Skin epidermis (tissue), 12 donors: ENCODE measurements around the gene TRIM73.
A peak's percentile ranks its signal among the peaks of the same experiment; 100 is the strongest.
"Not testable (repeated sequence)": the region's sequence is repeated elsewhere in the genome, so short reads cannot be mapped to it uniquely, and the experiment has no call there.

ENCODE experiments used
- H3K27ac ChIP-seq, 21 experiments: fragments of 200-600 bp; sonication (generic) in 11 of 21; one replicate each; pipeline ENCODE4 v1.5.0; 2020; ENCODE audit warnings: mild to moderate bottlenecking in 3 of 21, inconsistent platforms in 2 of 21, moderate library complexity in 2 of 21
- H3K4me3 ChIP-seq, 7 experiments: fragments of 200-600 bp; sonication (generic) in 2 of 7; one replicate each; pipeline ENCODE4 v1.5.0; 2020; ENCODE audit warnings: inconsistent platforms in 2 of 7, mild to moderate bottlenecking in 2 of 7, moderate library complexity in 1 of 7

TRIM73 gene

DNA sequence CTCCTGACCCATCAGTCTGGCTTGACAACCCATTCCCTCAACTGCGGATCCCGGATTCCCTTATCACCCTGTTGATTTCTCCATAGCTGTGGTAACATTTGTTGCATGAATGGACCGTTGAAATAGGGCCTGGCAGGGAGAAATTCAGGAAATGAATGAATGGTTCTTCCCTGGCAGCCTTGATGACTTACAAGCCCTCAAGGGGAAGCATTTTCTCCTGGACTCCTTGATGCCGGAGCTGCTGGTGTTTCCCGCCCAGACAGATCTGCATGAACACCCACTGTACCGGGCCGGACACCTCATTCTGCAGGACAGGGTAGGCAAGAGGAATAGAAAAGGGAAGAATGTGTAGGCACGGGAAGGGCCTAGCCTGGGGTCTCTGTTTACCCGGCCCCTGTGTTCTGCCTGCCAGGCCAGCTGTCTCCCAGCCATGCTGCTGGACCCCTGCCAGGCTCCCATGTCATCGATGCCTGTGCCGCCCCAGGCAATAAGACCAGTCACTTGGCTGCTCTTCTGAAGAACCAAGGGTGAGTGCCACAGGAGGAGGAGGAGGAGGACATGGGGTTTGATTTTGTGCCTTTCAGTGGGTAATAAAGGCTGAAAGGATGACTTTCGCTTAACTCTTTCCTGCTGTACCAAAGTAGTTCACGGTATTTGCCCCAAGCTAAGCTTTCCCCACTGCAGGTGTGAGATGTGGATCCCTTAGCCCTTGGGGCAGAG lies 19.4 kb downstream of the TRIM73 start:
- H3K27ac ChIP-seq, H3K4me3 ChIP-seq: not testable (repeated sequence)

DNA sequence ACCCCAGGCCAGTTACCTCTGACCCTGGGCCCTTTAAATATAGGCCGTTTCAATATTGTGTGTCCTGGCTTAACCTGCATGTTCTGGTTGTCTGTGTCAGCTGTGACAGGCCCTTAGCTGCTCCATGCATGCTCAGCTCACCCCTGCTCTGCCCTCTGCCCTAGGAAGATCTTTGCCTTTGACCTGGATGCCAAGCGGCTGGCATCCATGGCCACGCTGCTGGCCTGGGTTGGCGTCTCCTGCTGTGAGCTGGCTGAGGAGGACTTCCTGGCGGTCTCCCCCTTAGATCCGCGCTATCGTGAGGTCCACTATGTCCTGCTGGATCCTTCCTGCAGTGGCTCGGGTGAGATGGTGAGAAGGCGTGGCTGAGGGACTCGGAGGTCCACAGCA lies 20.0 kb downstream of the TRIM73 start:
- H3K27ac ChIP-seq, H3K4me3 ChIP-seq: not testable (repeated sequence)

DNA sequence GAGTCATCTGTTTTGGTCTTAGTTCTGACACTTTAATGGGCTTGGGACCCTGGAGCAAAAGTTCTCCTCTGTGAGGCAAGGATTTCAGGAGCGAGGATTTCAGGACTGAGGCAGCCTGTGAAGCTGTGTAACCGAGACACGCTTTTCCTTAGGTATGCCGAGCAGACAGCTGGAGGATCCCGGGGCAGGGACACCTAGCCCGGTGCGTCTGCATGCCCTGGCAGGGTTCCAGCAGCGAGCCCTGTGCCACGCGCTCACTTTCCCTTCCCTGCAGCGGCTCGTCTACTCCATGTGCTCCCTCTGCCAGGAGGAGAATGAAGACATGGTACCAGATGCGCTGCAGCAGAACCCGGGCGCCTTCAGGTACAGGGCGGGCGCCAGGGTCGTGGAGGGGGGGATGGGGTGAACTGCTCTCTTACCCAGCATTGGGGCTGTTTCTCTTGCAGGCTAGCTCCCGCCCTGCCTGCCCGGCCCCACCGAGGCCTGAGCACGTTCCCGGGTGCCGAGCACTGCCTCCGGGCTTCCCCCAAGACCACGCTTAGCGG lies 20.5 kb downstream of the TRIM73 start:
- not testable (repeated sequence) for H3K27ac ChIP-seq, H3K4me3 ChIP-seq

DNA sequence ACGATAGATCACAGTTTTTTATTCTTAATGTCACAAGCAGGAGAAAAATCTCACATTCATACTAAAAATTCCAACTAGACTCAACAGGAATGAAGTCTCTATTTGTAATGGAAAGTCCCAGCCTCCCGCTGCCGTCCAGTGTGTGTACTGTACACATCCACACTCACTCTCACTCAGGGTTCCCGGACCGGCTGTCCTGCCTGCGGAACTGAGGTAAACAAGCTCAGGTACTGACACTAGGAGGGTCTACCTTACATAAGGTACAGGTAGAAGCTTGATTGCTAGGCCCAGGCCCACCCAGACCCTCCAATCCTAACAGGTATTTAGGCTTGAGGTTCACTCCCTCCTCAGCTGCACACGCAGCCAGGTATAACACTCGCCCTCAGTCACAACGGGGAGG lies 21.4 kb downstream of the TRIM73 start:
- H3K27ac ChIP-seq, H3K4me3 ChIP-seq: not testable (repeated sequence)

DNA sequence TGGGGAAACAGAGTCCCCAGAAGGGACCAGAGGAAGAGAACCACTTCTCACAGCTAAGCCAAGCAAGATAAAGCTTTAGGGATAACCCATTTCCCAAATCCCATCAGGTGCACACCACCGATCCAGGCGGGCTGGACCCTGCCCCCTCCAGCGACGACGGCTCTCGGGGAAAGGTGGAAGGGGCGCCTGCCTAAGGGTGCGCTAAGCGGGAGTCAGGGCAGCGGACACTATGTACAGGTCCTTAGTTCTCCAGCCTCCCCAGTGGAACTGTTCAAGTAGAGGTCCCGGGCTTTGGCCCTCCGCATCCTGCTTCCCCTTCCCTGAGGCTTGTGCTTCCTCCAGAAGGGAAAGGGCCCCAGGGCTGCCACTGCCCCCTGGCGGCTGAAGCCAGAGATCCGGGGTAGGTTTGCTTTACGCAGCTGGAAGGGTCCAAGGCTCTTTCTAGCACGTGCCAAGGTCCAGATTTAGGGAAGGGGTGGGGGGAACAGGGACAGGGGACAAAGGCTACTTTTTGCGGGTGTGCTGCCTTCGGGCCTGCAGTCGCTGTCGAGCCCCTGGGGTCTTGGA lies 22.9 kb downstream of the TRIM73 start:
- H3K27ac ChIP-seq, H3K4me3 ChIP-seq: not testable (repeated sequence)

DNA sequence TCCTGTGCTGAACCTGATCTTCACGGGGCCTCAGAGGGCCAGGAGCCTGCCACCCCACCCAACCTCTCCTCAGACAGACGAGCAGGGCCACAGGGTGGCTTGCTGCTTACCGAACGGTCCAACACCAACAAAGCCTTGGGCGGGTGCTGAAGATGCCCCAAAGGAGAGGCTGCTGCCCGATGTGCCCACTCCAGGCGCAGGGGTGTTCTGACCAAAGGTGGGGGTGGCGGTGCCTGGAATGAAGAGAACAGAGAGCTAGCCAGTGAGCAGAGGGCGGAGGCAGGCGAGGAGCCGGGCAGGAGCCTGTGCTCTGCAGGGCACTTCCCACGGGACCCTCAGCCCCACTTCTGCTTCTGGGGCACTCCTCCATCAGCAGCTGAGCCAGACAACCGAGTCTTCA lies 23.8 kb downstream of the TRIM73 start:
- not testable (repeated sequence) for H3K4me3 ChIP-seq, H3K27ac ChIP-seq

DNA sequence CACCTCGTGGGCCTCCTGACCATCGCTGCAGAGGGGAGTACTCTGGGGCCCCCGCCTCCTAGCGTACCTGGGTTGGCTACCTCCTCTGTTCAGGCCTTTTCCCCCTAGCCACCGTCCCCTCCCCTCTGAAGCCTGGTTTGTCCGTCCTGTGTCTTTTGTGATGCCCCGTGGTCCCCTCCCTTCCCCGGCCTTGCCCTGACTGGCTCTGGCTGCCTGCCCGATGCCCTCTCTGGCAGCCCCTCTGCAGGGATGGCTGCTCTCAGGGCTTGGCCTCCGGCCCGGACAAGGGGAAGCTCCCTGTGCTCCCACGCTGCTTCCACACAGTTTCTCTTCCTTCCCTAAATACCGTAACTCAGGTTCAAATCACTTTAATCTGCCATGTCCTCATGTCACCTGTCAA lies 24.3 kb downstream of the TRIM73 start:
- H3K27ac ChIP-seq, H3K4me3 ChIP-seq: not testable (repeated sequence)

DNA sequence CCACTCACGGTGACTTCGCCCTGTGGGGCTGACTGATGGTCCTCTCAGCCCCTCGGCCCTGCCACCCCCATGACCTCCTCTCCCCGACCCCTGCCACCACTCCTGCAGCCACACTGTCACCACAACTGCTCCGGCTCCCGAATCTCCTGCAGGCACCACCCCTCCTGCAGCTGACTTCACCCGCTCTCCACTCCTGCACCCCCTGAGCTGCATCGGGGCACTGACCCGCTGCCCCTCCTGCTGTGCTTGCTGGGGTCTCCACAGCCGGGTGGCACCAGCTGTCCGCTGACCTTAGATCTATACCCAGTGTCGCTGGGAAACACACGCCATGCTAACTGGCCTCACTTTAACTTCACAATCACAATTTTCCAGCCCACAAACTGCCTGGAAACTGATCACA lies 24.7 kb downstream of the TRIM73 start:
- H3K4me3 ChIP-seq, H3K27ac ChIP-seq: not testable (repeated sequence)

DNA sequence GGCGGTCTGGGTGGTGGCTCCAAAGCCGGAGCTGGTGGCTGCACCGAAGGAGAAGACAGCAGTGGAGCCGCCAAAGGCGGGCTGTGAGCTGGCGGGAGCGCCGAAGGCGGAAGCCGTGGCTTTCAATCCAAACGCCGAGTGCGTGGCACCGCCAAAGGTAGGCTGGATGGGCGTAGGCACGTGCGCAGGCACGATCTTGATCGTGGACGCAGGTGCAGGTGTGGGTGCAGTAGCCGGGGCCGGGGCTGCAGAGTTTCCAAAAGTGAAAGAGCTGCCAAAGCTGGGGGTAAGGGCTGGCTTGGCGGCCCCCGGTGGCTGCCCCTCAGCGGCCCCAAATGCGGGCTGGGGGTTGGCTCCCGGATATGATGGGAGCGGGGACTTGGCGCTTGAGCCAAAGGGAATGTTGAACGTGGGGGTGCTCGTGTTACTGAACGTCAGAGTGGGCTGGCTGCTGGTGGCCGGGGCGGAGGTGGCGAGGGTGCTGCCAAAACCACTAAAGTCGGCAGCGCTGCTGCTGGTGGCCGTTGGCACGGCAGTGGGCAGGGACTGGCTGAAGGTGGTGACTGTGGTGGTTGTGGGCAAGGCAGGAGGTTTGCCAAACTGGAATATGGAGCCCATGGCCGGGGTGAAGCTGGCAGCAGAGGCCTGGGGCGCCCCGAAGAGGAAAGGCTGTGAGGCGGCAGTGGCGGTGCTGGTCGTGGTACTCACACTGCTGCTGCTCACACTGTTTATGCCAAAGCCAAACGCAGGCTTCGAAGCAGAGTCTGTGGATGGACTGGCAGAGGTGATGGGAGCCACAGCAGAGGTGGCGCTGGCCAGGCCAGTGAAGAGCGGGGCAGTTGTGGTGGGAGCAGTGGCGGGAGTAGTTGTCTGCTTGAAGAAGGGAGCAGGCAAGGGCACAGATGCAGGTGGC lies 26.6 kb downstream of the TRIM73 start:
- not testable (repeated sequence) for H3K4me3 ChIP-seq, H3K27ac ChIP-seq

DNA sequence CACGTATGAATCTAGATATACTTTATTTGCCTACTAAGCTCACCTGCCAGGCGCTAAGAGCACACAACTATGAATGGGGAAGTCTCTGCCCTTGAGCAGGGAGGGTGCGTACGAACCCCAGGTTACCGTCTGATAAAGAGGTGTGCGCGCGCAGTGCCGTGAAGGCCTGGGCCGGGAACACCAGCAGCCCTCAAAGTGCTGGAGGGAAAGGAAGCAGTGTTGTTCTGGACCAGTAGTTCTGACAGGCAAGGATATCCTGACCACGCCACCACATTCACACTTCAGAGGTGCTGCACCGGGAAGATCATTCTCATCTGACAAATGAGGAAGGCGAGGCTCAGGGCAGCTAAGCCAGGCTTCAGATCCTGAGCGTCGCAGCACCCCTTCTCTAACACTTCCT lies 28.1 kb downstream of the TRIM73 start:
- H3K27ac ChIP-seq, H3K4me3 ChIP-seq: not testable (repeated sequence)

DNA sequence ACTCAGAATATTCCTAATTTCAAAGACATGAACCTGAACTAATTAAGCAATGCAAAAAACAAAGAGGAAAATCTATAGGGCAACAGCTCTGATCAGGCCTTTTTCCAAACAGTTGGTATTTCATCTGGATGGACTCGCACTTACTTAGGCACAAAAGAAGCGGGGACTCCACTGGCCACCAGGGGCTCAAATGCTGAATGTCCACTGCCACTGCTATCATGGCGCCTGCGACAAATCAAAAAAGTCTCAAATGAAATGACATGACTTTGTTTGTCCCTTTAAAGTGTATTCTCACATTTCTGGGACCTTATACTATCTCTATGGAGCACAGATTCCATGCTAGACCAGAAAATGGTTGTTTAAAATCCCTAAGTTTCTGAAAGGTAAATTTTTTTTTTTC lies 43.6 kb downstream of the TRIM73 start:
- not testable (repeated sequence) for H3K4me3 ChIP-seq, H3K27ac ChIP-seq

DNA sequence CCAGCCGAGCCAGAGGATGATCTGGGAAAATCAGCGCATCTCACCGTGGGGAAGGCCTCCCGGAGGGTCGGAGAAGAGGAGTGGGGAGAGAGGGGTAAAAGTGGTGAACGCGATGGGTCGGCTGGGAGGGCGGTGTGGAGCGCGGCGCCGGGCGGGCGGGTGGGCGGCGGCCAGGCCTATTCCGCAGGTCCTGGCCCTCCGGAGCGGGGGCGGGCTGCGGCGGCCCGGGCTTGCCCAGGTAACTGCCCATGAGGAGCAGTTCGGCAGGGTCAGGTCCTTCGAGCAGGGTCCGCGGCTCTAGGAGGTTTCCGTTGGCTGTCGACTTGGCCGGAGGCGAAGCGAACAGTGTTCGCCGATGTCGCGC lies 46.7 kb downstream of the TRIM73 start:
- Histone ChIP-seq H3K27ac (peak overlapping the region in 18 of 21 experiments; percentile 69 to 92 (median 88)), H3K4me3 (peak overlapping the region; percentile 41 to 59 (median 53))

DNA sequence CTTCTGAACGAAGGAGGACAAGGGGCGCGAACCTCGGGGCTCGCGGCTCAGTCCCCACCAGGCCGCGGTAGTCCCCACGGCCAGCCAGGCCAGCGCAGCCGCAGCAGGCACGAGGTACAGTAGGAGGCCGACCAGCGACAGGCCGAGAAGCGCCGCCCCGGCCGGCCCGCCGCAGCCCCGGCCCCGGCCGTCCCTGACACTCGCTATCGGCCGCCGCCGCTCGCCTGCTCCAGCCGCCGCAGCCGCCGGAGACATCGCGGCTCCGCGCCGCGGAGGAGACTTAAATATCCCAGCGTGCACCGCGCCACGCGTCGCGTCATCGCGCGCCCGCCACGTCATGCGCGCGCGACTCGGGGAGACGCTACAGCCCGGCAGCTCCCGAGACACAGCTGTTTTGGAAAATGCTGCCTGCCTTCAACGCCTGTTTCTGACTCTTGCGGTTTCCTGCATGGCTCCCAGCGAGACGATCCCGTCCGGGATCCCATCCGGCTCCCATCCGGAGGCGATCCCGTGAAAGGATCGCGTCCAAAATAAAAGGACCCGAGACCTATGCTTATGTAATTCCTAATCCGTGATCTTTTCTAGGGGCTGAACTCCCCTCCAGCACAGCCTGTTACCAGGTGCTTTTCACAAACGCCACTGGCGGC lies 47.2 kb downstream of the TRIM73 start:
- peak overlapping the region; percentile 56 to 92 (median 86) for H3K27ac ChIP-seq

DNA sequence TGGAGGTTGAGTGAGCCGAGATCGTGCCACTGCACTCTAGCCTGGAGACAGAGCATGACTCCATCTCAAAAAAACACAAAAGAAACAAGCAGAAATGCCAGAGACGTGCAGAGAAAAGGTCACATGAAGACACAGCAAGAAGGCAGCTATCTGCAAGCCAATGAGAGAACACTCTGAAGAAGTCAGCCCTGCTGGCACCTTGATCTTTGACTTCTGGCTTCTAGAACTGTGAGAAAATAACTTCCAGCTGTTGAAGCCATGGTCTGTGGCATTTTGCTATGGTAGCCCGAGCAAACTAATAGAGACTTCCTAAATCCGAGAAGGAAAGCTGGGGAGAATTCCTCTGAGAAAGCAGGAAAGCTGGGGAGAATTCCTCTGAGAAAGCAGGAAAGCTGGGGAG lies 54.5 kb downstream of the TRIM73 start:
- H3K27ac ChIP-seq, H3K4me3 ChIP-seq: not testable (repeated sequence)

More for the DNA sequence above, 47.2 kb downstream of the TRIM73 start:
- H3K4me3 ChIP-seq = peak overlapping the region; percentile 41 to 59 (median 53)

DNA sequence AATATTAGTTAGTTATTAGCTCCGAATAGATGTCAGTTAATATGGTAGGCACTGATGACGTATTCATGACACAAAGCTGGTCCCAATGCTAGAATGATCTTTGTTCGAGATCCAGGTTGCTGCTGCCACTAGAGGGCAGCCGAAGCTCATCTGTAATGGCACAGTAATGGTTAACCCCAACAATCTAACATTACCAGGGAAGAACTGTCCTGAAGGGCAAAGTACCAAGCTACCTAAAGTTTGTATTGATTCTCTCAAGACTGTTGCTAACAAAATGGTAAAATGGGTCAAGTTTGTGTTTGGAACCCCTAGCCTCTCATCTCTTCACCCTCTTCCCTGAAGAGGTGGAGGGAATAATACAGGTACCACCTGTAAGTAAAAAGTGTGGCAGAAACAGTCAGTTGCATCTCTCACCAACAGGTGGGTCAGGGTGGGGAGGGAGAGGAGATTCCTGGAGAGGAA lies 57.1 kb downstream of the TRIM73 start:
- not testable (repeated sequence) for H3K4me3 ChIP-seq, H3K27ac ChIP-seq
